Measurements from ENCODE around the gene HSPB1. TPM values are rescaled to one million over a fixed set of nuclear protein-coding genes. Genes with fewer than 3 reads are reported as not detected.

The HSPB1 gene
- total and polyA plus RNA-seq, 2 experiments from 2014 or later, result 96.5 to 1,542 TPM

- 4 to 7% methylated on average over 26 to 93 of the region's 98 CpGs for WGBS, 2 experiments (ENCODE audit: low coverage in 1 of 2, low lambda C conversion rate in 2 of 2, missing lambda C conversion rate in 2 of 2)
- no peaks in the 10 kb centered on the region for H3K9me2 ChIP-seq (ENCODE audit: insufficient read depth)
Observed at GRCh38 chr7:76282344-76283253, 19.9 kb upstream of the HSPB1 start.

GRCh38 chr7:76283254-76284159, 19.0 kb upstream of the HSPB1 start:
- H3K79me2 ChIP-seq (ENCODE audit: insufficient read depth), result no peaks in the 10 kb centered on the region
- no peak for DNase-seq
- H3K4me3 ChIP-seq, result no peak overlapping the region
- no peak for TF ChIP-seq EZH2phosphoT487 (IDR thresholded peaks at IDR 0.05; ENCODE audit: insufficient read depth, low read depth)
- TF ChIP-seq EZH2 (IDR thresholded peaks at IDR 0.05; ENCODE audit: insufficient read depth, poor library complexity, severe bottlenecking), result no peak
- no peaks in the 10 kb centered on the region for H3K4me1 ChIP-seq (ENCODE audit: insufficient read depth)
- H3F3A ChIP-seq (ENCODE audit: insufficient read depth), result no peaks in the 10 kb centered on the region; the same call in 1 of the 2 replicates
- H3K9me2 ChIP-seq (ENCODE audit: insufficient read depth), result no peaks in the 10 kb centered on the region
- H3K27me3 ChIP-seq (replicated peaks; ENCODE audit: insufficient read depth), result peaks cover 12% of the 10 kb centered on the region; the same call in 1 of the 2 replicates
- H3K9me3 ChIP-seq (ENCODE audit: low read depth), result no peaks in the 10 kb centered on the region
- H3K9ac ChIP-seq, result no peak overlapping the region
- H3K27ac ChIP-seq, result no peak overlapping the region
- 82 to 88% methylated on average over 10 to 17 of the region's 17 CpGs for WGBS, 2 experiments (ENCODE audit: low coverage in 1 of 2, low lambda C conversion rate in 2 of 2, missing lambda C conversion rate in 2 of 2)
- H3K4me2 ChIP-seq (ENCODE audit: unreplicated experiment), result no peak overlapping the region
- H3K36me3 ChIP-seq (ENCODE audit: low read depth), result no peaks in the 10 kb centered on the region
- no peak overlapping the region for H2AFZ ChIP-seq
- H4K20me1 ChIP-seq (ENCODE audit: insufficient read depth), result no peaks in the 10 kb centered on the region
- in situ Hi-C loops (cut with MboI), result no loop called here

More at GRCh38 chr7:76282344-76283253, 19.9 kb upstream of the HSPB1 start:
- Histone ChIP-seq H2AFZ (peak overlapping the region; percentile 75), H3K4me1 (ENCODE audit: insufficient read depth) (no peaks in the 10 kb centered on the region), H3K79me2 (ENCODE audit: insufficient read depth) (no peaks in the 10 kb centered on the region), H3K36me3 (ENCODE audit: low read depth) (no peaks in the 10 kb centered on the region), H3K4me3 (peak overlapping the region; percentile 68), H3K27me3 (replicated peaks; ENCODE audit: insufficient read depth) (peaks cover 12% of the 10 kb centered on the region; the same call in 1 of the 2 replicates), H3F3A (ENCODE audit: insufficient read depth) (no peaks in the 10 kb centered on the region; the same call in 1 of the 2 replicates), H3K9me3 (ENCODE audit: low read depth) (no peaks in the 10 kb centered on the region), H4K20me1 (ENCODE audit: insufficient read depth) (no peaks in the 10 kb centered on the region), H3K9ac (peak overlapping the region; percentile 23; the same call in 1 of the 2 replicates), H3K4me2 (ENCODE audit: unreplicated experiment) (peak overlapping the region; percentile 20), H3K27ac (no peak overlapping the region)
- in situ Hi-C loops (cut with MboI), result no loop called here
- TF ChIP-seq EZH2phosphoT487 (IDR thresholded peaks at IDR 0.05; ENCODE audit: insufficient read depth, low read depth) (no peak), EZH2 (IDR thresholded peaks at IDR 0.05; ENCODE audit: insufficient read depth, poor library complexity, severe bottlenecking) (no peak)
- DNase-seq, result peak; percentile 51

- WGBS, 2 experiments (ENCODE audit: low coverage in 1 of 2, low lambda C conversion rate in 2 of 2, missing lambda C conversion rate in 2 of 2), result 89 to 92% methylated on average over 26 to 29 of the region's 29 CpGs
- DNase-seq, result no peak
- Histone ChIP-seq H2AFZ (no peak overlapping the region), H4K20me1 (ENCODE audit: insufficient read depth) (no peaks in the 10 kb centered on the region), H3K4me2 (ENCODE audit: unreplicated experiment) (no peak overlapping the region), H3K79me2 (ENCODE audit: insufficient read depth) (no peaks in the 10 kb centered on the region), H3K9me3 (ENCODE audit: low read depth) (no peaks in the 10 kb centered on the region), H3K27ac (no peak overlapping the region), H3K4me1 (ENCODE audit: insufficient read depth) (peaks cover 3% of the 10 kb centered on the region), H3K36me3 (ENCODE audit: low read depth) (no peaks in the 10 kb centered on the region), H3K27me3 (replicated peaks; ENCODE audit: insufficient read depth) (peaks cover 11% of the 10 kb centered on the region; the same call in 1 of the 2 replicates), H3K9ac (no peak overlapping the region), H3K4me3 (no peak overlapping the region), H3K9me2 (ENCODE audit: insufficient read depth) (no peaks in the 10 kb centered on the region), H3F3A (ENCODE audit: insufficient read depth) (peaks cover 4% of the 10 kb centered on the region; the same call in 1 of the 2 replicates)
- TF ChIP-seq EZH2phosphoT487 (IDR thresholded peaks at IDR 0.05; ENCODE audit: insufficient read depth, low read depth), result no peak
- in situ Hi-C loops (cut with MboI), result no loop called here
Observed at GRCh38 chr7:76285604-76286374, 16.7 kb upstream of the HSPB1 start.
